Endothelial cell of umbilical vein (primary cell): ENCODE data around the gene WDTC1.

Experiments
- CTCF ChIP-seq, 2 donors: IDR thresholded peaks; 1 replicate in 1 of 2; 2 replicates in 1 of 2; pipeline ENCODE4 v1.5.1; 2011; ENCODE audit warnings: low read length in 2 of 2, mild to moderate bottlenecking in 2 of 2, moderate library complexity in 2 of 2, control low read depth in 1 of 2, inconsistent platforms in 1 of 2, low read depth in 1 of 2; ENCODE audit not compliant: insufficient read depth in 1 of 2; ENCODE audit errors: extremely low read depth in 1 of 2
- EZH2 ChIP-seq: IDR thresholded peaks from 2 replicates; pipeline ENCODE4 v1.6.1; 2012; ENCODE audit warnings: borderline replicate concordance, low read depth, mild to moderate bottlenecking, moderate library complexity, low read length, inconsistent platforms; ENCODE audit not compliant: severe bottlenecking
- FOS ChIP-seq: IDR thresholded peaks from 2 replicates; pipeline ENCODE4 v1.6.1; 2011; ENCODE audit warnings: mild to moderate bottlenecking, low read length, moderate library complexity, borderline replicate concordance; ENCODE audit not compliant: insufficient read depth
- GATA2 ChIP-seq: IDR thresholded peaks from 2 replicates; pipeline ENCODE4 v1.7.0; 2011; ENCODE audit warnings: low read depth, mild to moderate bottlenecking, moderate library complexity, mixed read lengths, low read length; ENCODE audit not compliant: insufficient read length, insufficient read depth
- JUN ChIP-seq: IDR thresholded peaks from 2 replicates; pipeline ENCODE4 v1.6.1; 2011; ENCODE audit warnings: borderline replicate concordance, low read depth; ENCODE audit not compliant: insufficient read length, insufficient read depth
- MAX ChIP-seq: IDR thresholded peaks from 2 replicates; pipeline ENCODE4 v1.6.1; 2011; ENCODE audit not compliant: insufficient read depth, insufficient read length
- MYC ChIP-seq: IDR thresholded peaks from one replicate; pipeline ENCODE4 v1.6.1; 2011; ENCODE audit warnings: mild to moderate bottlenecking, low read depth, low read length
- POLR2A ChIP-seq: IDR thresholded peaks from 2 replicates; pipeline ENCODE4 v1.6.1; 2012; ENCODE audit warnings: low read depth, mild to moderate bottlenecking, control low read depth, low read length
- POLR2AphosphoS5 ChIP-seq: IDR thresholded peaks from 2 replicates; pipeline ENCODE4 v1.6.1; 2012; ENCODE audit warnings: low read depth, mild to moderate bottlenecking, control low read depth, low read length, moderate library complexity; ENCODE audit not compliant: insufficient read depth

- no peak for TF ChIP-seq POLR2A
- no peak for TF ChIP-seq CTCF (IDR thresholded peaks at IDR 0.05; ENCODE audit: extremely low read depth in 1 of 2, insufficient read depth in 1 of 2, low read depth in 1 of 2, low read length in 2 of 2)
- TF ChIP-seq JUN: no peak
- TF ChIP-seq FOS: no peak
- TF ChIP-seq MYC: no peak
- TF ChIP-seq POLR2AphosphoS5: no peak
- no peak for TF ChIP-seq EZH2
- no peak for TF ChIP-seq MAX
- no peak for TF ChIP-seq GATA2
These were observed 114.7 kb downstream of the WDTC1 start for GRCh38 chr1:27348861-27349783.
